Effector memory CD4-positive, alpha-beta T cell (primary cell): ENCODE data around the gene IRF1.
A peak's percentile ranks its signal among the peaks of the same experiment; 100 is the strongest.
"Not testable (repeated sequence)": the region's sequence is repeated elsewhere in the genome, so short reads cannot be mapped to it uniquely, and the experiment has no call there.

Experiments used
- DNase-seq, 3 donors: peaks; one replicate each; pipeline ENCODE4 v3.0.0-alpha.2; 2020
- H3K27ac ChIP-seq: 2 replicates; pipeline ENCODE4 v1.7.0; 2013; ENCODE audit warnings: mild to moderate bottlenecking, low read length, moderate library complexity; ENCODE audit not compliant: insufficient read depth, poor library complexity, severe bottlenecking
- H3K27me3 ChIP-seq: replicated peaks from 2 replicates; pipeline ENCODE4 v1.7.0; 2013; ENCODE audit warnings: mild to moderate bottlenecking, low read length; ENCODE audit not compliant: insufficient read depth, control insufficient read depth, poor library complexity, severe bottlenecking
- H3K36me3 ChIP-seq: 2 replicates; pipeline ENCODE4 v1.7.0; 2013; ENCODE audit warnings: mild to moderate bottlenecking, low read length, moderate library complexity; ENCODE audit not compliant: control insufficient read depth, insufficient read depth
- H3K4me1 ChIP-seq: 2 replicates; pipeline ENCODE4 v1.7.0; 2013; ENCODE audit warnings: low read length, mild to moderate bottlenecking; ENCODE audit not compliant: control insufficient read depth, insufficient read depth, poor library complexity, severe bottlenecking
- H3K4me3 ChIP-seq: 2 replicates; pipeline ENCODE4 v1.7.0; 2013; ENCODE audit warnings: low read length, low read depth, mild to moderate bottlenecking; ENCODE audit not compliant: insufficient read depth, poor library complexity, severe bottlenecking
- H3K9me3 ChIP-seq: 2 replicates; pipeline ENCODE4 v1.7.0; 2013; ENCODE audit warnings: mild to moderate bottlenecking, low read length, moderate library complexity; ENCODE audit not compliant: control insufficient read depth

The IRF1 gene

DNA sequence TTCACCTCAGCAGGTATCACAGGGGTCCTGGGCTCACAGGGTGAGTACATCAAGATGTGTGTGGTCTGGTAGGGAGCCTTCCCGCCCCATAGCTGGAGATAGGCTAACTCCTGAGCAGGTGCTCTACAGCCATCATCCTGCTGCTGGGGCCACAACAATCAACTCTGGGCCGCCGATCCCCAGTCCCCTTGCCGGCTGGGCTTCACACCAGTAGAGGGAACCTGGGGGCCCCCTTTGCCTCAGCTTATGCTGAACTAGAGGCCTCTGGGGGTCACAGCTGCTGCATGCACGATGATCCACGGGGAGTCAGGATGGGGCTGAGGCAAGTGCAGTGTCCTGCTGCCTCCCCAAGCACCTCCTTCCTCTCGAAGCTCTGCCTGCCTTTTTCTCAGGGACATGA lies 46.5 kb downstream of the IRF1 start:
- peaks cover 48% of the 10 kb centered on the region for H3K4me1 ChIP-seq
- DNase-seq: no peak
- no peak overlapping the region for H3K27ac ChIP-seq

GRCh38 chr5:132439521-132440089 lies 51.0 kb downstream of the IRF1 start:
- no peaks in the 10 kb centered on the region for H3K27me3 ChIP-seq
- peaks cover 64% of the 10 kb centered on the region for H3K4me1 ChIP-seq
- no peak for DNase-seq
- no peaks in the 10 kb centered on the region for H3K9me3 ChIP-seq
- H3K27ac ChIP-seq: peak overlapping the region; percentile 63
- H3K4me3 ChIP-seq: no peak overlapping the region
- peaks cover 5% of the 10 kb centered on the region for H3K36me3 ChIP-seq

More for the DNA sequence above, 46.5 kb downstream of the IRF1 start:
- Histone ChIP-seq H3K4me3 (no peak overlapping the region), H3K9me3 (no peaks in the 10 kb centered on the region), H3K36me3 (peaks cover 10% of the 10 kb centered on the region), H3K27me3 (no peaks in the 10 kb centered on the region)

GRCh38 chr5:132438917-132439316 lies 51.7 kb downstream of the IRF1 start:
- Histone ChIP-seq H3K27me3 (no peaks in the 10 kb centered on the region), H3K4me3 (no peak overlapping the region), H3K9me3 (no peaks in the 10 kb centered on the region), H3K27ac (peak overlapping the region; percentile 63), H3K4me1 (peaks cover 62% of the 10 kb centered on the region), H3K36me3 (no peaks in the 10 kb centered on the region)
- no peak for DNase-seq

GRCh38 chr5:132438267-132438645 lies 52.3 kb downstream of the IRF1 start:
- DNase-seq, H3K36me3 ChIP-seq, H3K9me3 ChIP-seq, H3K4me3 ChIP-seq, H3K27me3 ChIP-seq: not testable (repeated sequence)
- Histone ChIP-seq H3K27ac (peak overlapping the region; percentile 63), H3K4me1 (peaks cover 59% of the 10 kb centered on the region)

- peak in 2 of 3 donors; percentile 27 to 39 for DNase-seq
- Histone ChIP-seq H3K27ac (peak overlapping the region; percentile 63), H3K4me3 (no peak overlapping the region)
These were observed 52.8 kb downstream of the IRF1 start for GRCh38 chr5:132437604-132438266.

DNA sequence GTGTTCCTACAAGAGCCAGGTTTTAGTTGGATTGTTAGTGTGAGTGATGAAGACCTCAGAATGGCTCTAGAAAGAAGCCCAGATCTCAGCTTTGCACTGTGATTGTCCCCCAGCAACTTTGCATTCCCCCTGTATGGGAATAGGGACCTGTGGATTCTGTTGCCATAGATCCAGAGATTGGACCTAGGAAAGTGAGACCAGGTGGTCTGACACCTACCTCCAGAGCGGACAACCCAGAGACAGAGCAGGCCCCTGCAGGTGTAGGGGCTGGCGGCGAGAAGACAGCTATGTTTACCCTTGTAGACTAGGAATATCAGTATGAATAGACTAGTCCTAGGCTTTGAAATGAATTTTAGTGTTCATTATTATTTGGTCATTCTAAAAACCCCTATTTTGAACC lies 53.6 kb downstream of the IRF1 start:
- no peak overlapping the region for H3K27ac ChIP-seq
- H3K4me1 ChIP-seq: peaks cover 72% of the 10 kb centered on the region
- DNase-seq: no peak
- no peak overlapping the region for H3K4me3 ChIP-seq
- no peaks in the 10 kb centered on the region for H3K9me3 ChIP-seq
- H3K36me3 ChIP-seq: no peaks in the 10 kb centered on the region
- no peaks in the 10 kb centered on the region for H3K27me3 ChIP-seq

More at GRCh38 chr5:132437604-132438266, 52.8 kb downstream of the IRF1 start:
- Histone ChIP-seq H3K4me1 (peaks cover 64% of the 10 kb centered on the region), H3K36me3 (no peaks in the 10 kb centered on the region), H3K27me3 (no peaks in the 10 kb centered on the region), H3K9me3 (no peaks in the 10 kb centered on the region)

DNA sequence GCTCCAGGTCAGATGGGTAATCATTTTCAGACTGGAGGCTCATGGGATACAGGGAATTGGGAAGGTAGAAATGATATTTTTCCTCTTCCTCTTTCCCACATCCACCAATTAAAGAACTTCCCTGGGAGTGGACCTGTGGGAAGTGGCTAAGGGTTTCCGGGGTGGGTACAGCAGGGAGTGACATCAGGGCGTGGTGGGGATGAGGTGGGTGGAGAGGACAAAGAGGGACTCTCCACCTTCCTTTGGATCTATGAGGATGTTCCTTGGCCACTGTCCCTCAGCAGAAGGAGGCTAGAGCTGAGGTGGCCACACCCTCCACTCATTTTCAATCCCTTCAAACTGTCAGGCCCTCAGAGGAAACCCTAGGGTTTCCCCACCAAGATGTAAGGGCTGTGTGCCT lies 54.7 kb downstream of the IRF1 start:
- Histone ChIP-seq H3K27me3 (no peaks in the 10 kb centered on the region), H3K36me3 (no peaks in the 10 kb centered on the region), H3K4me1 (peaks cover 77% of the 10 kb centered on the region), H3K27ac (no peak overlapping the region), H3K4me3 (no peak overlapping the region), H3K9me3 (no peaks in the 10 kb centered on the region)
- no peak for DNase-seq

GRCh38 chr5:132435447-132435846 lies 55.1 kb downstream of the IRF1 start:
- Histone ChIP-seq H3K27me3 (no peaks in the 10 kb centered on the region), H3K27ac (no peak overlapping the region), H3K9me3 (no peaks in the 10 kb centered on the region), H3K4me3 (no peak overlapping the region), H3K4me1 (peaks cover 80% of the 10 kb centered on the region), H3K36me3 (no peaks in the 10 kb centered on the region)
- DNase-seq: no peak

- H3K27ac ChIP-seq: no peak overlapping the region
These were observed 55.9 kb downstream of the IRF1 start for GRCh38 chr5:132434416-132435286.

GRCh38 chr5:132433141-132433540 lies 57.4 kb downstream of the IRF1 start:
- Histone ChIP-seq H3K27ac (no peak overlapping the region), H3K4me3 (no peak overlapping the region), H3K9me3 (no peaks in the 10 kb centered on the region), H3K36me3 (no peaks in the 10 kb centered on the region), H3K4me1 (peaks cover 85% of the 10 kb centered on the region), H3K27me3 (no peaks in the 10 kb centered on the region)
- DNase-seq: no peak

More at GRCh38 chr5:132434416-132435286, 55.9 kb downstream of the IRF1 start:
- H3K9me3 ChIP-seq: no peaks in the 10 kb centered on the region
- peaks cover 84% of the 10 kb centered on the region for H3K4me1 ChIP-seq
- H3K4me3 ChIP-seq: no peak overlapping the region
- no peaks in the 10 kb centered on the region for H3K27me3 ChIP-seq
- no peaks in the 10 kb centered on the region for H3K36me3 ChIP-seq
- DNase-seq: no peak
